ENCODE measurements around the gene IGSF3.
"Not testable (repeated sequence)": the region's sequence is repeated elsewhere in the genome, so short reads cannot be mapped to it uniquely, and the experiment has no call there.

The IGSF3 gene

DNA sequence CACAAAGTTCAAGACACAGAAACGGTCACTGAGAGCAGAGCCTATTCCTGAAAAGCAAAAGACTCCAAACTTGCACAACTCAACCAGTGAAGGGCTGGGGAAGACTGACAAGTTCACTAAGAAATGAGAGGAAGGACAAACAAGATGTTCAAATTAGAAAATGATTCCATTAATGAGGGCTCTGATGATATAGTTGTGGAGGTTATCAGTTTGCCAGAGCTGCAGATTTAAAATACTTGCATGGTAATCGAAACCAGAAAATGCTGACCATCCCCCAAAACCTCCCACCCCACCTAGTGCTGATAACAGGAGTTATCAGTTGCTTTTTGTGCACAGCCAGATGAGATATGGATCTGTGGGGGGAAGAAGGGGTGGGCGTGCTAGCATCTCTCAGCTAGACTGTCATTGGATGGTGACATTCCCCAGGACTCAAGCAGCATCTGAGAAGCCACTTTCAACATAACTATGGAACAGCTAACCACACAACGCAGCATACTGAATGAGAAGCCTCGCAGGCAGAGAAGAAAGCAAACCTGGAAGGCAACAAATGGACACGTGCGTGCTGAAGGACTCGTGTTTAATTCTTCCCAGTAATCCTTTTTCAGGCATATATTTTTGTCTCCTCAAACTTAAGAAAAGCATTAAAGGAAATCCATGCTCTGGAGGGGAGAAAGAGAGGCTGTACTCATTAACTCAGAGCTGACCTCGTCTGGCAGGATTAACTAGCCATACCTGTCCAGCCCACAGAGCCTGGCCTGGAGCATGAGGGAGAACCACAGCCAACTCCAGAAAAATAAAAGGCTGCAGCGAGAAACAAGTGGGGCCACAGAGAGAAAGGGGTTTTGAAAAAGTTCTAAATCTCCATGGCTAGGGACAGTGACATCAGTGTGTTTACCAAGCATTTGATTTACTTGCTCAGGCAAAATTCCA lies 35.3 kb downstream of the IGSF3 start:
- DNase-seq (ENCODE audit: low read depth, low spot score), result not testable (repeated sequence)

DNA sequence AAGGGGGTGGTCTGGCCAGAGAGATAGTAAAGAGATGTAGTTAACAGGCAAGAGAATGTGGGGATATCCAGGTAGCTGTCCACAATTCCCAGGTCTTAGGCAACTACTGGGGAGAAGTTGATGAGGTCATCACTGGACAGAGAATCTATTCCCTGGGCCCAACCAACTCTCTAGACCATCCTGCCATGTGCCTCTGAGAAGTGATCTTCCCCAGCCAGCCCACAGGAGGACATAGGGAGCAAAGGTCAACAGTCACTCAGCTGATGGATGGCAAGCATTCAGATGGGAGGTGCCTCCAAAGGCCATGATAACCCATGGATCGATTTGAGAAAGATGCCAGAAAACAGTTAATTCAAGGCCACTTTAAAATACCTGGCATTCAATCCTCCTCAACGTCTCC lies 36.0 kb downstream of the IGSF3 start:
- not testable (repeated sequence) for DNase-seq (ENCODE audit: low read depth, low spot score)

DNA sequence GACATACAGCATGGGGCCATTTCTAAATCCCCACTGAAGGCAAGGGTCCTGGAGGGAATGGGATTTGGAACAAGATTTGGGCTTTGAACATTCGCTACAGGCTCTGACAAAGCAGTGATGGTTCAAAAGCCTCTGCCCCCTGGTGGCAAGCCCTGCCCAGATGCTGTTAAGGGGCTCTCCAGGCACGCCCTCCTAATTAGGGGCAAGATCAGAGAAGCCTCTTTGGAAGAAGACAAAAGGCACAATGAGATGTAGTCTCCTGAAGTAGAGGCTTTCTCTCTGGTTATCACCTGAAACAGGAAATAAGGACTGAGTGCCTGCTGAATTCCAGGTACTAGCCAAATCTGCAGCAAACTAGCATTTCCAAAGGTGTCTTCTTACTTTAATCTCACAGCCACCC lies 37.5 kb downstream of the IGSF3 start:
- not testable (repeated sequence) for DNase-seq (ENCODE audit: low read depth, low spot score)

DNA sequence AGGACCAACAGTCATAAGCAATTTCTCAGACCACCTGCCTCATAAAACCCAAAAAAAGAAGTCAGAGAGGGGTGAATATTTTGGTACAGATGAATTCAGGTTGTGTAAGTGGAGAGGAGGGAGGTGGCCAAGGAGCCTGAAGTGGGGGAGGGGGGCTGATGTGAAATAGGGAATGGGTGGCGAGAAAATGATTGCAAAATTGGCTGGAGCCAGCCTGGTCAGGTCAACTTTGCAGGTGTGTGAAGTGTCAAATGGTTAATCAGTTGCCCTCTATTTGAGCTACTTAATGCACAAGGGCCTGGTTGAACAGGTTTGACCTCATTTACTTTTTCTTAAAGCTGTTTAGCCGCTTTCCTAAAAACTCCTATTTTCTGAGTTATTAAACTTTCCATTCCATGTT lies 38.1 kb downstream of the IGSF3 start:
- DNase-seq (ENCODE audit: low read depth, low spot score), result not testable (repeated sequence)

DNA sequence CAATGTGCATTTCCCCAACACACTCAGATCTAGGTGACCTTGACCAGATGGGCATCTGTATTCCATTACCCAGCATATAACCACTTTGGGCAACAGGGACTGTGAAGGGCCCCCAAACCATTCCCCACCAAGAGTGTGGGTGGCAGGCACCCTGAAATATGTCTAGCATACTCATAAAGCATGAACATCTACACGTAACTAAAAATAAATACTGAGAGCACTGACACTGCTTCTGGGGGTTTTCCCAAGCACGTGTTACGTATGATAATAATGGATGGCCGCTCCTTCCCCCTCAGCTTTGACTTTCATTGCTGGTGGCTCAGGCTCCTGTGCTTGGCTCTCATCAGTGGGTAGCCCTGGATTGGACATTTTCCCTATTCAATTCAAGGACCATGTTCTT lies 39.1 kb downstream of the IGSF3 start:
- no peak for DNase-seq (ENCODE audit: low read depth, low spot score)

DNA sequence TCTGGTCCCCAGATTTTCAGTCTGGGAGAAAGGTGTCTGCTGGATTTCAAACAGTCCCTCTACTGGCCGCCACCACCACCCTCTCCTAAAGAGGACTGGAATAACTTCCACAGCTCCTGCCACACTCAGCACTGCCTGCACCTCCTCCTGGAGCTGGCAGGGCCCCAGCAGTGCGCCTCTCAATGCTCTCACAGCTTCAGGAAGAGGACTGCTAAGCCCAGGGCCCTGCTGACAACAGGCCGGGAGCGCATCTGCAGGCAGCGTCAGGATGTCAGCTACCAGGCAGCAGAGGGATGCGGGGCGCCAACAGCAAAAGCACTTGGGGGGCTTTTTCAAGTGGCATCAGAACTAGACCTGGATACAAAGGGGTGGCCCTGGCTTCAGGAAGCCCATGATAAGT lies 40.2 kb downstream of the IGSF3 start:
- not testable (repeated sequence) for DNase-seq (ENCODE audit: low read depth, low spot score)

DNA sequence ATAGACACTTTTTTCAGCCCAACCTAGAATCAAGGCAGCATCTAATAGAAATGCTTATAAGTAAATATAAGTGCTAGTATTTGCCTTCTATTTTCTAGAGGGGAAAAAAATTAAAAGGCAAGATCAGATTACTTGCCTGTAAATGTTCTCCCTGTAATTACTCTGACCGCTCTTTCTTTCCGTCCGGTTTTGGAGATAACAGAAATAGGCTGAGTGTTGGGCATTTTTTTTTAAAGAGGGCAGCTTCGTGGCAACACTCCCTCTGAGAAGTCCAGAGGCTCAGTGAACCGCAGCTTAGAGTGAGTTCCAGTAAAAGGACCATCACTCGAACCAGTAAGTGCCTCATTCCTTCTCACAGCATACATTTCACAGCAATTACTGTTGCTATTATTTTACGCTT lies 40.6 kb downstream of the IGSF3 start:
- not testable (repeated sequence) for DNase-seq (ENCODE audit: low read depth, low spot score)

DNA sequence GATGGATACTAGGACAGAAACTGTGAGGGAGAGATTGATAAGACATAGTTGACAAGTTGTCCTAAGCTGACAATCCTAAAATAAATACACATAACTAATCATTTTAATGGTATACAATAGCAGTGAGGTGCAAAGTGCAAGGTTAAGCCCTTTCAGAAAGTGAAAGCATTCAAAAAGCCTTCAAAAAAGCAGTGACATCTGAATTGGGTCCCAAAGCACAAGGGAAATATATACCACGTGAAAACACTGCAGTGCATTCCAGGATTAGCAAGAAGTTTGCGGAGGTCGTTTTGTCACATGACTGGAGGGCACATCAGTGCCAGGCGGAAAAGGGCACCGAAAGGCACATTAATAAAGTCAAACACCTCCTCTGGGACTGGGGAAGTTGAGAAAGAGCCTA lies 42.4 kb downstream of the IGSF3 start:
- not testable (repeated sequence) for DNase-seq (ENCODE audit: low read depth, low spot score)

DNA sequence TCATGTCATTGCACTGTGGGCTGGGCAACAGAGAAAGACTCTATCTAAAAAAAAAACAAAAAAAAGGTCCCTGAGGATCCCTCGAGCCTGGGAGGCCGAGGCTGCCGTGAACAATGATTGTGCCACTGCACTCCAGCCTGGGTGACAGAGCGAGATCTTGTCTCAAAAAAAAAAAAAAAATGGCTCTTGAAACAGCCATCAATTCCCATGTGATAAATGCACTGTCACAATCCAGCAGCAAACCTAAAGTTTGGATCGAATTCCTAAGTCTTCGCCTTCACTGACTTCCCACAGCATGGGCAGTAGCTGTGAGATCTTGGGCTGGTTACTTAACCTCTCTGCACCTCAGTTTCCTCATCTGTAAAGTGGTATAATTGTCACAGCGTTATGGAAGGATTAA lies 43.5 kb downstream of the IGSF3 start:
- DNase-seq (ENCODE audit: low read depth, low spot score), result no peak

DNA sequence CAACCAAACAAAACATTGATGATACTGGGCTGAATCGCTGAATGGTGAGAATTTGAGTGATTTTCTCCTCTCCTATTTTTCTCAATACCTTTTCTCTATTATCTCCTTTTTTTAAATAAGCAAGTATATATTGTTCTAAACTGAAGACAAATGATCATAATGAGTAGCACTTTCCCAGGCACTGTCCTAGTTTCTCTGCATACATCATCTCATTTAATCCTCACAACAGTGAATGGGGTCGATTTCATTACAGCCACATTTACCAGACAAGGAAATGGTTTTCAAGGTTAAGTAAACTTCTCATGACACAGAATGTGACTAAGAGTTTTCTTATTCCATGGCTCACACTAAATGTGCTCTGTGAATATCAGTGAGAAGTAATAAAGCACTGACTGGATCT lies 45.0 kb downstream of the IGSF3 start:
- DNase-seq (ENCODE audit: low read depth, low spot score), result not testable (repeated sequence)

DNA sequence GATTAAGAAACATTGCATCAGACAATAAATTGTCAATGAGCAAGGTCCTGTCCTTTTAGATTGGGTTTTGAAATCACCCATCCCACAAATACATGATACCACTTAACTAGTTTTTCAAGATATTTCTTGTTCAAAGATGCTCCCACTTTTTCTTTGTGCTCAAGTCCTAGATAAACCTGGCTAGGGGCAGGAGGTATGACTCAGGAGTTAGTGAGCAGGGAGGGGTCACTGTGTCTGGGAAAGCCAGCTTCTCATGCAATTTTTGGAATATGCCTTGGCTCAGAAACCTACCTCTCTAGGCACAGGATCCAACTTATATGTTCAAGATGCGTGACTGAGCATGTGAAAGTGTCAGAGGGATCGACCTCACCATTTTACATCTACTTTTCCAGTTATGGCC lies 45.8 kb downstream of the IGSF3 start:
- not testable (repeated sequence) for DNase-seq (ENCODE audit: low read depth, low spot score)

DNA sequence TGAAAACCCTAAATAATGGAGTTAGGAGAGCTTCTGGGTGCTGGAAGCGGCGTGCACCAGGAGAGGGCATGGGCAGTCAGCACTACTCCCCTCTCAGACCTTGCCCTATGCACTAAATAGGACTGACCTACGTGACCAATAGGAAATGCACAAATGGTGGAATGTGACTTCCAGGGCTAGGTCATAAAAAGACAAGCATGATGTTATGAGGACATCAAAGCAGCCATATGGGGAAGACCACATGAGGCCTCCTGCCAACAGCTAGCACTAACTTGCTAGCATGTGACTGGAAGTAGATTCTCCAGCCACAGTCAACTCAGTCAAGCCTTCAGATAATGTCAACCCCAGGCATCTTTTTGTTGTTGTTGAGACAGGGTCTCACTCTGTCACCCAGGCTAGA lies 47.1 kb downstream of the IGSF3 start:
- DNase-seq (ENCODE audit: low read depth, low spot score), result not testable (repeated sequence)

DNA sequence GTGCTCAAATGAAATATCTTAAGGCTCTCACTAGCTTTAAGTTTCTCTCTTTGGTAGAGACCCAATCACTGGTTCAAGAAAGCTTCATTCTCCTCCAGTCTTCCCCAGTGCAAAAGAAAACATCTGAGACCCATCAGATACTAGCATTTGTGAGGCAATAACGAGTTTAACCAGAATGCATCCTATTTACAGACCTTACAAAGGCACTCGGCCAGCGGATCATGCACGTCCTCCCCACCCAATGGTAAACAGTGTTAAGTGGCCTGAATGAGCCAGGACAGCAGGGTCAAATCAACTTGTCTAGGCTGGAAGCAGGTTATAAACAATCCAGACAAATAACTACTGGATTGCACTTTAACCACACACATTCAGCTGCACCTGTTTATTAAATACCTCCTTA lies 48.4 kb downstream of the IGSF3 start:
- DNase-seq (ENCODE audit: low read depth, low spot score), result not testable (repeated sequence)

DNA sequence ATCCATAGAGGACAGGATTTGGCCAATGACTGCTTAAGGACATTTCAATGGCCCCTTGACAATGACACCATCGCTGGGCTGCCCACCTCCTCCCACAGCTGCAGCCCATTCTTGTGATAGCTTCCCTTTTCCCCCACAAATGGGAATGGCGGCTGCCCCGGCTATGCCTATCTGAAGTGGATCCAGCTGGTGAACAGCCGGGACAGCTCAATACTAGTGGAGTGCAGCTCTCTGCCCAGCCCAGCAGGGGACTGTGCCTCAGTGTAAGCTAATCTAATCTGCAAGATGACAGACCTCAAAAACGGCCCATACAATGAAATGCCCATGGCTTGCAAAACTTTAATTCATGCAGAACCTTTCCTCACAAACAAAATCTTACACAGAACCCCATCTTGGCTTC lies 49.7 kb downstream of the IGSF3 start:
- not testable (repeated sequence) for DNase-seq (ENCODE audit: low read depth, low spot score)

DNA sequence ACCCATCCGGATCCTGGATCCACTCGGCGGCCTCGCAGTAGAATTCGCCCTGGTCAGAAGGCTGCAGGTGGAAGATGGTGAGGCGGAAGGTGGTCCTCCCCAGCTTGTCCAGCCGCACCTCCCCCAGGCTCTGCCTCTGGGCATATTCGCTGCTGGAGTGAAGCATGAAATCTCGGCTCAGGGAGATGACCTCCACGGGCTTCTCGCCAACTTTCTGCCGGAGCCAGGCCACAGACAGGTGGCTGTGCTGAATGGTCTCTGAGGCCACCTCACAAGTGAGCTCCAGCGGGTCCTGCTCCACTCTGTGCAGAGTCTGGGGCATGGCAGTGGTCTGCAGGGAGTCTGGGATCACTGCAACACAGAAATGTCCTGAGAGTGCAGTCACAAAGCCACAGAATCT lies 53.7 kb downstream of the IGSF3 start:
- not testable (repeated sequence) for DNase-seq (ENCODE audit: low read depth, low spot score)

DNA sequence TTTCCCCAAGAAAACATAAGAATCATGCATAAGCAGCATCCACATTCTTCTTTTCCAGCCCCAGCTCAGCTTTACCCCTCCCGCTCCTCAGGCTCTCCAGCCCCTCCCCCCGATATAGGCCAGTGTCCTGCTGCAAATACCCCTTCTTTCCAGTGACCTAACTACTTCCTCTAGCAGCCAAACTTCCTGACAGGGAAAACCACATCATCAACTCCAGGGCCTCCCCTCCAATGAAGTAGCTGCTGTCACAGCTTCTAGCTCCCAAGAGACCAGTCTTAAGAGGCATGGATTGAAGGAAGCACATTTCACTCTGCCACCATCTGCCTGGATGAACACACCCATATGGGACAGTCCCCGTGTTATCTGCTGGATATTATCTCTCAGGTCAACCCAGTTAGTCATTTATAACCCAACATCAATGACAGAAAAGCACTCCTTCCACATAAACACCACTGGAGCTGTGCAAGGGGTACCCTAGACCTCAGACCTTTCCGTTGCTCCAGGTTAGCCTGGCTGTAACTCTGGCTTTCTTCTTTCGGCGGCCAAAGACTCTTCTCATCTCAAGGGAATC lies 57.6 kb downstream of the IGSF3 start:
- not testable (repeated sequence) for DNase-seq (ENCODE audit: low read depth, low spot score)

DNA sequence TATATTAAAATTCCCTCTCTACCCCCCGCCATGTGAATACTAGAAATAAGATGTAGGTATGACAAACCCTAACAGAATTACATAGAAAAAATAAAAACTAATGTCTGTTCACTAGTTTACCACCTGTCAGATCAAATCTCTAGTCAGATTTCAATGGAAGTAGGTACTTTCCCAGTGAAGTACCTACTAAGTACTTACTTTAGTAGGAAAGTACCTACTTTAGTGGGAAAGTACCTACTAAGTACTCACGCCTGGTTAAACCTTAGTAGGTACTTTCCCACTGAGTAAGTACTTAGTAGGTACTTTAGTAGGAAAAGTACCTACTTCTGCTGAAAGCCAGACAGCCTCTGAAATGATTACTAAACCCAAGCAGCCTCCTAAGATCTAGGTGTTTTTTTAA lies 58.7 kb downstream of the IGSF3 start:
- DNase-seq (ENCODE audit: low read depth, low spot score), result not testable (repeated sequence)

DNA sequence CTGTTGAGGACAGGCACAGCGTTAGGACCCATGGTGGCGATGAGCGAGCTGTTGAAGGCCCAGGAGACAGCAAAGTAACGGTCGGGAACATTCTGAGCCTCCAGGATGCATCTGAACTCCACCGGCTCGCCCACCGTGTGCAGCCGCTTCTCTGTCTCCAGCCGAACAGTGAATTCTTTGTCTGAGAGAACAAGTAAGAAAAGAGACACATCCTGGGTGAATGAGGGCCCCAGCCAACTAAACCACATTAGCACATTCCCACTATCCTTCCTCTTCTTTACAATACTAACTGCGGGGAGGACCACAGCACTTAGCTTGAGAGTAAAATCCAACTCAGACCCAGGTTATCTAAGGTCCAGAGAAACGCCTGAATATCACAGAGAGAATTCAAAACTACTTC lies 59.4 kb downstream of the IGSF3 start:
- not testable (repeated sequence) for DNase-seq (ENCODE audit: low read depth, low spot score)

DNA sequence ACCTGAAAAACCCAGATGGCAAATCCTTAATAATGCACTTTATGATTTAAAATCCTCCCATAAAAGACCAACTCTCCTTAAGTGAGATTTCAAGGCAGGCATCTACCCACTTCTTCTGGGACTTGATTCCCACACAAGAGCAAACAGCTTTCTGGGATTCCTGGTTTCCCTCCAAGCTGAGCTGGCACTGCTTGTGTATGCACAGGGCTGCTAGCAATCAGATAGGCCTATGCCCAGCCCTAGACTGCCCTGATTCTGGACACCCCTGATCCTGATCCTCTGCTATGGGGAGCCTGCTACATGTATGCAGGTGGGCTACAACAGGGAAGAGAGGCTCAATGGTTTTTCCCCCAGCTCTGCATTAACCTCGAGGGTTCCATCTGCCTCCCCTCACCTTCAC lies 60.1 kb downstream of the IGSF3 start:
- DNase-seq (ENCODE audit: low read depth, low spot score), result not testable (repeated sequence)

DNA sequence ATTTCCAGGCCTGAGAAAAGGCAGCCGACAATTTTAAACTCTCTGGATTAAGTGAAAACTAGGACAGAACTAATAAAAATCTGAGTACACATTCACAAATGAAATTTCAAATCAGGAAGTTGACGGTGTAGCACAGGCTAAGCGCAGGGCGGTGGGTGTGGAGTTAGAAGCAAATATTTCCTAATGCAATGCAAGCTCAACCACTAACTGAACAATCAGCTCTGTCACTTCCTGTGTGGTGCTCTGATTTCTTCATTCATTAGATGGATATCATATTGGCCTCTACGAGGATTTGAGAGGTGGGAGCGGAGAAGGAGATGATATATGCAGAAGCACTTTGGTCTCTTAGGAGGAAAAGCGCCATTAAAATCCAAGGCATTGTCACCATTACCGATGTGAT lies 61.5 kb downstream of the IGSF3 start:
- DNase-seq (ENCODE audit: low read depth, low spot score), result not testable (repeated sequence)

DNA sequence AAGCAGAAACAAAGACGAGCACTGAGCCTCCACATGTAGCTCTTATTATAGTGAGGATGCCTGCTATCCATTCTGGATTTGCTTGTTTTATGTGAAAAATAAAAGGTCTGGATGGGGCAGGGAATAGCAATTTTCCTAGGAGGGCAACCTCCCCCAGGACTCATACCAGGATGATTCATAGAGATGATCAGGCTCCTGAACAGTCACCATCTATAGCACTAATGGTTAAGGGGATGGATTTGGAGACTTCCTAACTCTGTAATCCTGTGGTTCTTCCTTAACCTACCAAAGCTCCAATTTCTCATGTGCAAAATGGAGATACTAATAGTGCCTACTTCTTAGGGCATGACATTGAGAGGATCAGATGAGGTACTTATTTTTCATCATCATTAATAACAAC lies 62.2 kb downstream of the IGSF3 start:
- no peak for DNase-seq (ENCODE audit: low read depth, low spot score)

DNA sequence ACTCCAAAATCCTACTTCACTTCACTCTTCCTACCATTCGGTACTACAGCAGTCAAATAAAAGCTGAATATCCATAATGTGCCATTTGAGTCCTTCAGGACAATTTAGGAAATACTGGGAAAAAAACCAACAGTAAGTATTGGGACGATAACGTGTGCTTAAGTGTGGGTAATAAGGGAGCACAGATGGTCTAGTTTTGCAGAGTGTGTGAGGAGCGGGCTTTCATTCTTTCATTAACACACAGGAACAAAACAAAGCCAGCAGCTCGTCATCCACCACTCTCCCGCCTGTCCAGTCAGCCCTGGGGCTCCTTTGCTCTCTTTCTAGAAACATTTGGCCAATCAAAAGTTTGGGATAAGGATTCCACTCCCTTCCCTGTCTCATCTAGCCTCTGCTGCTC lies 63.1 kb downstream of the IGSF3 start:
- DNase-seq (ENCODE audit: low read depth, low spot score), result not testable (repeated sequence)

DNA sequence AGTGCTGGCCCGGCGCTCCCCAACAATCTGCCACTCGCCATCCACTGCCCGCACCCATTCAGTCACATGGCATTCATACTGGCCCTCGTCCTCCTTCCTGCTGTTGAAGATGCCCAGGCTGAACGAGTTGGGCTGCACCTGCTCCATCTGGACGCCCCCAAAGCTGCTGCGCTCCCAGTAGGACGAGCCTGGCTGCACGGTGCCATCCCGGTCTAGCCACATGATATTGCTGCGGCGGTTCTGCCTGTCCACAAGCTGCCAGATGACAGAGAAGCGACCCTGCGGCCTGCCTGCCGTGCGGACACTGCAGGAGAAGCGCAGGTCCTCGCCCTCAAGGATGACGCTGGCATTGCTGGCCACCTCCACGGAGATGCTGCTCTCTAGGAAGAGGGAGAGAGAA lies 63.9 kb downstream of the IGSF3 start:
- DNase-seq (ENCODE audit: low read depth, low spot score), result not testable (repeated sequence)
